GM10248 (cell line): ENCODE measurements around the gene SERPINB11.

Experiments
- CTCF ChIA-PET: fragments of 300-600 bp; sonication (Branson Sonifier 250); formaldehyde crosslinking; extraction: SDS; loops from one replicate; lab custom pipeline; 2021; ENCODE audit warnings: antibody characterized with exemption; lab: Yijun Ruan, JAX
- POLR2A ChIA-PET: fragments of 350-650 bp; sonication (Branson Sonifier 250); formaldehyde crosslinking; extraction: SDS; loops from one replicate; lab custom pipeline; 2020; ENCODE audit warnings: antibody characterized with exemption; lab: Yijun Ruan, JAX
- DNase-seq: peaks from one replicate; pipeline ENCODE4 v3.0.0; 2012; ENCODE audit errors: extremely low spot score
- TF ChIP-seq, protein P1 (sequence below): IDR thresholded peaks from 2 replicates; pipeline ENCODE4 v1.5.1; 2012; ENCODE audit warnings: mild to moderate bottlenecking, low read depth; ENCODE audit errors: extremely low read depth, missing control alignments, control extremely low read depth

SERPINB11 gene

GRCh38 chr18:63679820-63680606 lies 22.7 kb upstream of the SERPINB11 start:
- CTCF ChIA-PET, result interaction anchor here (0.9 to 3.8 kb wide), 2 partner anchors 62 to 162 kb away, joined by 4 to 28 read pairs; no protein-coding TSS in a partner anchor
- no peak for DNase-seq
- POLR2A ChIA-PET, result no interaction called here
- TF ChIP-seq, protein P1, sequence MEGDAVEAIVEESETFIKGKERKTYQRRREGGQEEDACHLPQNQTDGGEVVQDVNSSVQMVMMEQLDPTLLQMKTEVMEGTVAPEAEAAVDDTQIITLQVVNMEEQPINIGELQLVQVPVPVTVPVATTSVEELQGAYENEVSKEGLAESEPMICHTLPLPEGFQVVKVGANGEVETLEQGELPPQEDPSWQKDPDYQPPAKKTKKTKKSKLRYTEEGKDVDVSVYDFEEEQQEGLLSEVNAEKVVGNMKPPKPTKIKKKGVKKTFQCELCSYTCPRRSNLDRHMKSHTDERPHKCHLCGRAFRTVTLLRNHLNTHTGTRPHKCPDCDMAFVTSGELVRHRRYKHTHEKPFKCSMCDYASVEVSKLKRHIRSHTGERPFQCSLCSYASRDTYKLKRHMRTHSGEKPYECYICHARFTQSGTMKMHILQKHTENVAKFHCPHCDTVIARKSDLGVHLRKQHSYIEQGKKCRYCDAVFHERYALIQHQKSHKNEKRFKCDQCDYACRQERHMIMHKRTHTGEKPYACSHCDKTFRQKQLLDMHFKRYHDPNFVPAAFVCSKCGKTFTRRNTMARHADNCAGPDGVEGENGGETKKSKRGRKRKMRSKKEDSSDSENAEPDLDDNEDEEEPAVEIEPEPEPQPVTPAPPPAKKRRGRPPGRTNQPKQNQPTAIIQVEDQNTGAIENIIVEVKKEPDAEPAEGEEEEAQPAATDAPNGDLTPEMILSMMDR, result no peak

DNA sequence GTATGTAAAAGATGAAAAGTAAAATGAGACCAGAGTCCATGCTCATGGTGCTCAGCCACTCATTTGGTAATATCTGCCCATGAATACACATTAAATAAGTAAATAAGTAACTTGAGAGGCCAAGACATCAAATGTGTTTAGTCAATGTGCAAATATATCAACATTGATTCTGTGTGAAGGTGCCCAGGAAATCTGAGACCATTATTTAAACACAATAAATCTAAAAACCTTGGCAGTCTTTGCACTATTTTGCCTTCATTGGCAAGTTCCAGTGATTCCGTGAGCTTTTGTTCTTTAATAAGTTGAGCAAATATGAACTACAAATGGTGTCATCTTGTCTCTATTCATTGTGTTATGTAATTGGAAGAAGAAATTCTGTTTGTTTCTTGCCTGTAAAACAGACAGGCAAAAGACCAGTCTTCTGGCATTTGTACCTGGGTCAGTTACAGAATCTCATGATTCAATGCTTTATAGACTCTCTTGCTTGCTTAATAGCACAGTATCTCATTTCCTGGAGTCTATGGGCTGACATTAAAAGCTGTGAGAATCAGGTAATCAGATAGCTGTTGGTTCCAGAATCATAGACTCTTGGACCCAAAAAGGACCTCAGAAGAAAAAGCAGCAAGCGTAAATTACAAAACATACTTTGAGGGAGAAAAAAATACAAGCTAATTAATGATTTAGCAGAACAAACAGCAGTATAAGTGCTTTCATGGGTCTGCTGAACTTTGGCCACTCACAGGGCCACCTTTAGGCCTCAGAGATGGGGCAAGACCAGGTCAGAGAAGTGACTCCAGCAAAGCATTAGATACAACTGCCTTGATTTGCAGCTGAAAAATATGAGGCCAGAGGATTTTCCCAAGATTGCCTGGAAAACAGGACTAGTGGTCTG lies 21.1 kb upstream of the SERPINB11 start:
- CTCF ChIA-PET, result interaction anchor here (0.8 to 1.8 kb wide), 2 partner anchors 9 to 21 kb away, joined by 3 to 4 read pairs; partner anchors contain the start of gene SERPINB11

GRCh38 chr18:63683152-63683551 lies 19.6 kb upstream of the SERPINB11 start:
- DNase-seq, result no peak
- TF ChIP-seq, protein P1, result no peak
- ChIA-PET CTCF (no interaction called here), POLR2A (no interaction called here)

More for the DNA sequence above, 21.1 kb upstream of the SERPINB11 start:
- TF ChIP-seq, protein P1, result no peak
- no peak for DNase-seq
- POLR2A ChIA-PET, result no interaction called here

DNA sequence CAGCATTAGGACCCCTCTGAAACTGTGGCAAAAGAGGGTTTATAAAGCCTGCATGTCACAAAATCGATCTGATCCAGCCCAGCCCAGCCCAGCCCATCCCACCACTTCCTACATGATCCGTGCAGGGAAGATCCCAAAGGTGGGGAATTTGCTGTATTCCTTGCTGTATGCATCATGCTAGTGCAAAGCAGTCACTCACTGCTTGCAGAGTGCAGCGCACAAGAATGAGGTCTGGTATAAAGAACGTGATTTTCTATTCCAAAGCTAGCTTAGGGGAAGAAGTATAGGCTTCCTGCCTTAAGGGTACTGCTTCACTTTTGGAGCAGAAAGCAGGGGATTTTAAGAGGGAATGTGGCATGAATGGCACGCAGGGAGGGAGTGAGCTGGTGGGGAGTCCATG lies 18.9 kb upstream of the SERPINB11 start:
- DNase-seq, result no peak
- TF ChIP-seq, protein P1, result no peak
- ChIA-PET CTCF (no interaction called here), POLR2A (no interaction called here)

GRCh38 chr18:63684718-63685117 lies 18.0 kb upstream of the SERPINB11 start:
- no peak for DNase-seq
- CTCF ChIA-PET, result interaction anchor here (1.0 kb wide), 1 partner anchor 21 kb away, joined by 3 read pairs; no protein-coding TSS in a partner anchor
- TF ChIP-seq, protein P1, result no peak
- POLR2A ChIA-PET, result no interaction called here

DNA sequence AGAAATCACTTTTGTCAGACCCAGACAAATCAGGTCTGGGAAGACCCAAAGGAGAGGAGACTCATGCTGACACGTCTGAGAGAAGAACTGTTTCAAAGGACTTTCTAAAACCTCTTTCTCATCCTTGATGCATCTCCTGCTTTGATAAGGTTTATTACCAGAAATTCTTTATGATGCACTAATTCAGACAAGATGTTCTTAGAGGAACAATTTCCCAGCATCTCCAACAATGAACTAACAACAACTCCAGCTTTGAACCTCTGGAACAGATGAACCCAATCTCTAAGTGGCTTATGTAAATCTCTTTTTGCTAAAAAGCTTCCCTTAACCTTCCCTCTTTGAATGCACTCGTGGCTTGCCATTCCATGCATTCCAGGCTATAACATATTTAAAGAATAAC lies 15.9 kb upstream of the SERPINB11 start:
- ChIA-PET CTCF (no interaction called here), POLR2A (no interaction called here)
- DNase-seq, result no peak
- TF ChIP-seq, protein P1, result no peak
